ENCODE results near the gene GABRG3. TPM values are rescaled to one million over a fixed set of nuclear protein-coding genes. Genes with fewer than 3 reads are reported as not detected.

The GABRG3 gene
- total RNA-seq, 4 donors from 2014 or later, result 0.67 to 3.0 TPM; not detected in 2

GRCh38 chr15:27043770-27044169 is 72.8 kb downstream of the GABRG3 start:
- Histone ChIP-seq H3K9me3 (no peaks in the 10 kb centered on the region), H3K4me3 (replicated peaks in 1 of 3) (no peak overlapping the region), H3K4me1 (no peaks in the 10 kb centered on the region), H3K36me3 (no peaks in the 10 kb centered on the region), H3K27me3 (no peaks in the 10 kb centered on the region), H3K27ac (no peak overlapping the region)
- DNase-seq, result no peak
- TF ChIP-seq POLR2A (IDR thresholded peaks at IDR 0.05), result no peak
- TF ChIP-seq CTCF (IDR thresholded peaks at IDR 0.05), result no peak
- WGBS, 2 donors, result 76 to 78% methylated on average over 6 of the region's 6 CpGs
- intact Hi-C loops (cut with DNase I), result no loop called here

- 89 to 92% methylated on average over 16 of the region's 16 CpGs for WGBS, 2 donors
- Histone ChIP-seq H3K27ac (no peak overlapping the region), H3K36me3 (no peaks in the 10 kb centered on the region), H3K4me3 (replicated peaks in 1 of 3) (no peak overlapping the region), H3K27me3 (no peaks in the 10 kb centered on the region), H3K4me1 (no peaks in the 10 kb centered on the region), H3K9me3 (no peaks in the 10 kb centered on the region)
- intact Hi-C loops (cut with DNase I), result no loop called here
- TF ChIP-seq POLR2A (IDR thresholded peaks at IDR 0.05) (no peak), CTCF (IDR thresholded peaks at IDR 0.05) (no peak)
- no peak for DNase-seq
These were observed 74.8 kb downstream of the GABRG3 start for GRCh38 chr15:27045796-27046195.

GRCh38 chr15:27046880-27047279 is 75.9 kb downstream of the GABRG3 start:
- Histone ChIP-seq H3K9me3 (no peaks in the 10 kb centered on the region), H3K27ac (no peak overlapping the region), H3K36me3 (no peaks in the 10 kb centered on the region), H3K4me3 (replicated peaks in 1 of 3) (no peak overlapping the region), H3K27me3 (no peaks in the 10 kb centered on the region), H3K4me1 (no peaks in the 10 kb centered on the region)
- no peak for TF ChIP-seq CTCF (IDR thresholded peaks at IDR 0.05)
- no peak for TF ChIP-seq POLR2A (IDR thresholded peaks at IDR 0.05)
- WGBS, 2 donors, result 84% methylated on average over 3 of the region's 3 CpGs
- DNase-seq, result no peak
- intact Hi-C loops (cut with DNase I), result no loop called here

- no peak for DNase-seq
- intact Hi-C loops (cut with DNase I), result no loop called here
- no peaks in the 10 kb centered on the region for H3K4me1 ChIP-seq
- 59 to 78% methylated on average over 4 of the region's 4 CpGs for WGBS, 2 donors
- TF ChIP-seq CTCF (IDR thresholded peaks at IDR 0.05), result no peak
- no peak for TF ChIP-seq POLR2A (IDR thresholded peaks at IDR 0.05)
- H3K27me3 ChIP-seq, result no peaks in the 10 kb centered on the region
- no peak overlapping the region for H3K27ac ChIP-seq
- no peaks in the 10 kb centered on the region for H3K9me3 ChIP-seq
- H3K4me3 ChIP-seq (replicated peaks in 1 of 3), result no peak overlapping the region
- H3K36me3 ChIP-seq, result no peaks in the 10 kb centered on the region
These were observed 79.2 kb downstream of the GABRG3 start for GRCh38 chr15:27050163-27050562.

GRCh38 chr15:27054426-27054825 is 83.4 kb downstream of the GABRG3 start:
- 59 to 68% methylated on average over 10 of the region's 10 CpGs for WGBS, 2 donors
- H3K27me3 ChIP-seq, result no peaks in the 10 kb centered on the region
- H3K36me3 ChIP-seq, result no peaks in the 10 kb centered on the region
- no peak overlapping the region for H3K4me3 ChIP-seq (replicated peaks in 1 of 3)
- no peaks in the 10 kb centered on the region for H3K9me3 ChIP-seq
- no peak for TF ChIP-seq POLR2A (IDR thresholded peaks at IDR 0.05)
- no peak for TF ChIP-seq CTCF (IDR thresholded peaks at IDR 0.05)
- H3K4me1 ChIP-seq, result no peaks in the 10 kb centered on the region
- intact Hi-C loops (cut with DNase I), result no loop called here
- DNase-seq, result no peak
- no peak overlapping the region for H3K27ac ChIP-seq
